Activated T-helper 9 cell treated with anti-CD3 and anti-CD28 coated beads, Interleukin-2, amount 50 U/mL, for 16 hours (primary cell): ENCODE measurements around the gene URI1.
"Not testable (repeated sequence)": the region's sequence is repeated elsewhere in the genome, so short reads cannot be mapped to it uniquely, and the experiment has no call there.

Experiments used
- DNase-seq: peaks from one replicate; pipeline ENCODE4 v3.0.0-alpha.2; 2020; ENCODE audit warnings: low read depth

Gene URI1

GRCh38 chr19:30024091-30024490 lies 82.1 kb downstream of the URI1 start:
- no peak for DNase-seq

GRCh38 chr19:30026933-30027332 lies 84.9 kb downstream of the URI1 start:
- DNase-seq: no peak

DNA sequence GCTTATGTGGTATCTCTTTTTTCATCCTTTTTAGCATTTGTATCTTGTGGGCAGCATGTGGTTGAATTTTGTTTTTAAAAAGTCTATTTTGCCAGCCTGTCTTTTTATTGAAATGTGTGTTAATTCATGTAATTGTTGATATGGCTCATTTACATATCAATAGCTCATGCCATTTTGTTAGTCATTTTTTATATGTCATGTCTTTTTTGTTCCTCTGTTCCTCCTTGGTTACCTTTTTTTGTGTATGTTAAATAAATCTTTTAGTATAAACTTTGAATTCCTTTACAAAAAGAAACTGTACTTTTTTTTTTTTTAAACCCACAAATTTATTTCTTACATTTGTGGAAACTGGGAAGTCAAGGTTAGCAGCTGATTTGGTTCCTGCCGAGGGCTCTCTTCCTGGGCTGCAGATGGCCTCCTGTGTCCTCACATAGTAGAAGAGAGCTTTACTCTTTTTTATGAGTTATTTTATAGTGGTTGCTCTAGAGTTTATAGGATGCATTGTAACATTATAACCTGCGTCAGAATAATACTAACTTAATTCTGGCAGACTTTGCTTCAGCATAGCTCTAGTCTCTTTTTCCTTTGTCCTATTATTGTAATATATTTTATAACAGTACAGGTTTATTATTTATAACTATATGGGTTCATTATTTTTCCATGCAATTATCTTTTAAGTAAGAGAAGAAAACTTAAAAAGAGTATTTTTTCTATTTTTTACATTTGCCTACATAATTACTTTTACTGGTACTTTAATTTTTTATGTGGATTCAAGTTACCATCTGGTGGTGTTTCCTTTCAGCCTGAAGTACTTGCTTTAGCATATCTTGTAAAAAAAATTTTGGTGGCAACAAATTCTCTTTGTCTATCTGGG lies 86.3 kb downstream of the URI1 start:
- DNase-seq: no peak

DNA sequence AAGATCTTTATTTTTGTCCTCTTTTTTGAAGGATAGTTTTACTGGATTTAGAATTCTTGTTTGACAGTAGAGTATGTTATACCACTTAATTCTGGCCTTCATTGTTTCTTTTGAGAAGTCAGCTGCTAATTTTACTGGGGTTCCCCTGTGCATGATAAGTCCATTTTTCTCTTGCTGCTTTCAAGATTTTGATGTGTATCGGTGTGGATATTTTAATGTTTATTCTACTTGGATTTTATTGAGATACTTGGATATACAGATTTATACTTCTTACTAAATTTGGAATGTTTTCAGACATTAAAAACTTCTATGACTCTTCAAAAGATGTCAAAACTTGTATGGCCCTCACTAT lies 86.9 kb downstream of the URI1 start:
- DNase-seq: no peak

DNA sequence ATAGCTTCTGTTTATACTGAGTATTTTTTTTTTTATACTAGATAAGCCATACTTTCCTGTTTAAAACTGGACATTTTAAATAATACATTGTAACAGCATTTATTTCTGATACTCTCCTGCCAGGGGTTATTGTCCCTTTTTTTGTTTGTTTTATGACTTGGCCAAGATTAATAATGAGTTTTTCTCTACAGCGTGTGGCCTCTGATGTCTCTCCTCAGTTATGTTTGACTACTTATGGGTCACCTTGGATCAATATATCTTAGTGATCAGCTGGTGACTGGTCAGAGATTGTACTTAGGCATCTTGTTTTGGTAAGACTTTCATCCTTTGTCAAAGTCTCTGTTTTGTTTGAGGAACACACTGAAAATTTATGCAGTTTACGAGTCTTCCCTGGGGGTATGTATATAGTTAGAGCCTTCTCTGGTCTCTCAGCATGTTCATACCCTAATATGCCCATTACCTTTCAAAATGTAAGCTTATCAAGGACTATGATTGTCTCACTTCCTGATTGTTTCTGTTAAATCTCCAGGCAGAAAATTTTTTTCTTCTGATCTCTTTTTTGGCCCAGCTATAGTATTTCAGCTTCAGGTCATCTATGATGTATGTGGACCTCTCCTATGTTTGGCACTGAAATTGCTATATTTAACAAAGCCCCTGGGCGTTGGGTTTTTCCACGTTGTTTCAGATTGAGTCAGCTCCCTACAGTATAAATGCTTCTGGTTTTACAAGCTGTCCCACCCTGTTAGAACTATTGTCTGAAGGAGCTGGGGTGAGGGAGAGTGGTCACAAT lies 87.9 kb downstream of the URI1 start:
- no peak for DNase-seq

DNA sequence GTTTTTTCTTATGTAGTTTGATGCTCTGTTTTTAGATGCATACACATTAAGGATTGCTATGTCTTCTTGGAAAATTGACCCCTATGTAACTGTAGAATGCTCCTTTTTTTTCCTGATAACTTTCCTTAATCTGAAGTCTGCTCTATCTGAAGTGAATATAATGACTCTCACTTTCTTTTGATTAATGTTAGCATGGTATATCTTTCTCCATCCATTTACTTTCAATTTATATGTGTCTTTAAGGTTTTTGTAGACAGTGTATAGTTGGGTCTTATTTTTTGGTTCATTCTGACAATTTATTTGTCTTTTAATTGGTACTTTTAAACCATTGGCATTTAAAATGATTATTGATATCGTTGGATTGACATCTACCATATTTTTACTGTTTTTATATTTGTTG lies 92.3 kb downstream of the URI1 start:
- DNase-seq: no peak

DNA sequence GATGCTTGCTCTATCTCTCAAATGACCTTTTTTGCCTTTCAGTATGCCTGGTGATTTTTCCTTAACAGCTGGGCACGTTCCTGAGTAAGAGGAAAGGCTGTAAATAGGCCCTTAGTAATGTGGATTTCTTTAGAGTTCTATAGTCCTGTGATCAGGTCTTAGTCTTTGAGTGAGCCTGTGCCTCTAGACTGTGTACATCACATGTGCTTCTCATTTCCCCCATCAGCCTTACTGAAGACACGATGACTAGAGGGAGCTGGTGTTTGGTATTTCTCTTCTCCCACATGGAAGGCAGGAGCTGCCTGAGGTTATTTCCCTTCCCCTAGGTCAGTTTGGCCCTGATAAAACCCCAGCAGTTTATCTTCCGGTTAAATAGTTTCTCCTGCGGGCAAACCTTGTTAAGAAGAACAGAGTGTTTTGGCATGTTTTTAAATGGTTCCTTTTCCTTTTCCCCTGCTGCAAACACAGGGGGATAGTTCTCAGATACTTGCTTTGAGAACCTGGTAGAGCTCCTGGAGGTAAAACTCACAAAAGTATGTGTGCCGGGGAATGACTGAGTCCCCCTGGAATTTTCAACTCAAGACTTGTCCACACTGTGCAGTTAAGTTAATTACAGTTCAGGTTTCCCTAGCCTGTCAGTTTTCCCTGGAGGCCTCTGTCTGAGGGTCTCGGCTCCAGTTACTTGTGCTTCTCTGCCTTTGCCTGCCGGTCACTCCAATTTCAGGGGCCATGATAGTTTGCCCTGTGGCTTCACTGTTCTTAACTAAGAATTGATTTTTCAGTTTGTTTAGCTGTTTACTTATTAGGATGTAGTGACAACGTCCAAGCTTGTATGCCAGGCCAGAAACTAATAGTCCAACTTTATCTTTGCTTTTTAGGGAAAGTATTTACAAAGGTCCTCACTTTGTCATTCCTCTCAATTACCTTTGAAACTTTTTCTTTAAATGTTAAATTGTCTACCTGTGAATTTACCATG lies 94.4 kb downstream of the URI1 start:
- no peak for DNase-seq

- DNase-seq: no peak
These were observed 95.8 kb downstream of the URI1 start for GRCh38 chr19:30037835-30038234.

GRCh38 chr19:30041931-30042330 lies 99.9 kb downstream of the URI1 start:
- DNase-seq: not testable (repeated sequence)

DNA sequence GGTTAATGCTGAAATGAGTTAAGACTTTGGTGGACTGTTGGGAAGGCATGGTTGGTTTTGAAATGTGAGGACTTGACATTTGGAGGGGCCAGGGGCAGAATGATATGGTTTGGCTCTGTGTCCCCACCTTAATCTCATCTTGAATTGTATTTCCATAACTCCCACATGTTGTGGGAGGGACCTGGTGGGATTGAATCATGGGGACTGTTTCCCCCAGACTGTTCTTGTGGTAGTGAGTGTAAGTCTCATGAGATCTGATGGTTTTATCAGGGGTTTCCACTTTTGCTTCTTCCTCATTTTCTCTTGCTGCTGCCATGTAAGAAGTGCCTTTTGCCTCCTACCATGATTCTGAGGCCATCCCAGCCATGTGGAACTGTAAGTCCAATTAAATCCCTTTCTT lies 101.0 kb downstream of the URI1 start:
- not testable (repeated sequence) for DNase-seq

DNA sequence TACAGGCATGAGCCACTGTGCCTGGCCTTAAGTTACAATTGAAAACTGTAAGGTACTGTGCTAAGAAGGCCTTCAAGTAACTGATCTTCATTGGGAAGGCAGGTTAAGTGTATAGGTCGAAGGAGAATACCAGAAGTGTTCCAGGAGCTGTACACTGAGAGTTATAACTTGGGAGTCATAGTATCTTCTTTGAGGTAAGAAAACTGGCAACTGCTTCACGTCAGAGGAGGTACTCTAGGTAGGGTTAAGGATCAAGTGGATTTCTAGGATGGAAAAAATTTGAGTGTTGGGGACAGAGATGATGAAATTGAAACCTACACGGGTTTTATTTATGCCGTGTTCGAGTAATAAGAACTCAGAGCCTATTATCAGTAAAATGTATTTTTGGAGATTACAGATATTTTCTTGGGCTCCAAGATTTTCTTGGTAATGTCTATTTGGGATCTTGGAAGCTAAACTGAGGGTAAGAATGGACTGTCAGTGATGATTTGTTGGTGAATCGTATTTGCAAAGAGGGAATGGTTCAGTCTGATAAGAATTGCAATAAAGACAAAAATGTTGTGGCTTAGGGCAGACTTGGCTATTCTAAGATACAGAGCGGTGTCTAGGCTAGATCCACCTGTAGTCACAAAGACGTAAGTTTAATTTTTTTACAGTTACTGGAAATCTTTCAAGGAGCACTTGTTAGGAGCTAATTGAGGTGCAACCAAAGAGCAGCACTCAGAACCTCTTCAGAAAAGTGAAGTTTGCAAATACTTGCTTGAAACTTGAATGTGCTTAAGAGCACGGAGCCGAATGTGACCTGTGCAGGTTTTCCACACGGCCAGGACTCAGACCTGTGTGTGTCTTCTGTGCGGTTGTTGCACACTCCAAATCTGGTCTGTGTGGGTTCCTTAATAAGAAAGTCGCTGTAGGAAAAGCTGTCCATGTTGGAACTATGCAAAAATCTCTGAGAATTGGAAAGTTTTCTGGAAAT lies 102.5 kb downstream of the URI1 start:
- no peak for DNase-seq

- no peak for DNase-seq
These were observed 104.5 kb downstream of the URI1 start for GRCh38 chr19:30046522-30046921.

GRCh38 chr19:30047432-30047831 lies 105.4 kb downstream of the URI1 start:
- no peak for DNase-seq

- no peak for DNase-seq
These were observed 107.2 kb downstream of the URI1 start for GRCh38 chr19:30049226-30049625.

GRCh38 chr19:30049846-30050667 lies 108.0 kb downstream of the URI1 start:
- no peak for DNase-seq

DNA sequence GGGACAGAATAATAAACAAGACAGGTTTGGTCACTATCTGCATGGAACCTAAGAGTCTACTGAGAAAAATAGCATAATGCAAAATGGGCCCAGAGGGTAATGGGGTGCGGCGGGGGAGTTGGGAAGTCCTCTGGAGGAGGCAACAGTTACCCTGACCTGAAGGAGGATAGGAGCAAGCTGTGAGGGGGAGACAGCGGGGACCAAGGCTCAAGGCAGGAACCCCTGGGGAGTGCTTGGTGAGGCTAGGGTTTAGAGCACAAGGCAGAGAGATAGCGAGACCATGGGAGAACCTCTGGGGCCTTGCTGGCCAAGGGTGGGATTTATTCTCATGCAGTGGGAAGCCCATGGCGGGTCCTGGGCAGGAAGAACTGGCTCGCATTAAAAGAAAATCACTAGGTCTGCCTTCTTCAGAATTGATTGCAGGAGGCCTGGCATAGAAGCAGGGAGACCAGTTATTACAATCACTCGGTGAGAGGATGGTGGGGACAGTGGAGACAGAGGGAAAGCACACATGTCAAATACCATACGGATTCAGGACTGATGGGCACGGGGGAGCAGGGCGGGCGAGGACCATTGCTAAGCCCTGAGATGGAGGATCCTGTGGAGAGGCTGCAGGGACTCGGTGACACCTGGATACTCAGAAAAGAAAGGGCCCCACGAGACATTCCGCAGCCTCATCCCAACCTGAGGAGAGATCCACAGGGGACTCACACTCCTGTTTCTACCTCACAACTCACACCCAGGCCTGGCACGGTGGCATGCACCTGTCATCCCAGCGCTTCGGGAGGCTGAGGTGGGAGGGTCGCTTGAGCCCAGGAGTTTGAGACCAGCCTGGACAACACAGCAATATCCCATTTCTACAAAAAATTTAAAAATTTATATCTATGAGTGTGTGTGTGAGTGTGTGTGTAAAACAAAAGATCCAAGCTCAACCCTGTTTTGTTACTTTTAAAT lies 110.4 kb downstream of the URI1 start:
- no peak for DNase-seq

GRCh38 chr19:30053558-30053957 lies 111.5 kb downstream of the URI1 start:
- DNase-seq: no peak

- DNase-seq: no peak
These were observed 112.2 kb downstream of the URI1 start for GRCh38 chr19:30054210-30054609.

DNA sequence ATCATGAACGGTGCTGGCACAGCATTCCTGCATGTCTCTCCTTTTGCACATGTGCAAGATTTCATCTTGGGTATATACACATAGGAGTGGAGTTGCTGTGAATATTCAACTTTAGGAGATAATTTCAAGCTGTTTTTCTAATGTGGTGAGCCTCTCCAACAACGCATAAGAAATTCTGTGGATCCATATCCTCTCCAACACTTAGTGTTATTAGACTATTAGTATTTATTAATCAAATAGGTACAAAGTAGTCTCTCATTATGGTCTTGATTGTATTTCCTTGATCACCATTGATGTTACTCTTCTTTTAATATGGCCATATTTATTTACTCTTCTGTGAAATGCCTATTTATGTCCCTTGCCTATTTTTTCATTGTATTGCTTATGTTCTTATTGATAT lies 114.5 kb downstream of the URI1 start:
- DNase-seq: no peak
